H1 (cell line): ENCODE measurements around the gene BYSL. TPM values are rescaled to one million over a fixed set of nuclear protein-coding genes. Genes with fewer than 3 reads are reported as not detected.

Experiments
- FOSL1 ChIP-seq: IDR thresholded peaks from 2 replicates; pipeline ENCODE4 v1.6.1; 2011; ENCODE audit warnings: mild to moderate bottlenecking, low read depth, low read length, moderate library complexity; ENCODE audit not compliant: insufficient read depth
- polyA plus RNA-seq, 7 experiments: library from polyadenylated mRNA; depleted of rRNA in 3 of 7; stranded (reverse) in 5 of 7; unstranded in 2 of 7; fragments of >200 nt in 5 of 7; fragments of 200-250 nt in 2 of 7; gene quantifications; 1 replicate in 5 of 7; 2 replicates in 1 of 7; 4 replicates in 1 of 7; pipeline versions ENCODE4 v1.2.1 to v1.2.3, GENCODE V29; 2011 to 2013; ENCODE audit warnings: missing spikeins in 2 of 7, mixed read lengths in 2 of 7
- total RNA-seq: library from RNA; stranded (reverse); fragmentation: NEBNext Ultra II Directional; extraction: Animal tissue kit (Norgen Biotek cat#: 25700); gene quantifications from 2 replicates; pipeline ENCODE4 v1.2.1, GENCODE V29; 2021

BYSL gene
- total and polyA plus RNA-seq, 2 of the 8 experiments (the other 6 are each of a cell fraction or from before 2014, with no cell fraction given), result 37.3 to 49.2 TPM

- TF ChIP-seq FOSL1, result no peak
Observed at GRCh38 chr6:41885930-41886329, 35.4 kb upstream of the BYSL start (continued).
